Measurements from ENCODE around the gene NKAIN2. TPM values are rescaled to one million over a fixed set of nuclear protein-coding genes. Genes with fewer than 3 reads are reported as not detected.

Gene NKAIN2
- total and polyA plus RNA-seq, 2 donors (not counting 3 experiments of a cell fraction or from before 2014, with no cell fraction given): 0.03 TPM; not detected in 1

- H3K9ac ChIP-seq (replicated peaks; ENCODE audit: extremely low read depth, insufficient read depth, low read length): peak overlapping the region; percentile 9
- intact Hi-C loops (cut with micrococcal nuclease): loop anchor here (2.0 kb wide), 1 partner anchor 14 kb away; no protein-coding TSS in a partner anchor
- no peak overlapping the region for H3K27ac ChIP-seq (ENCODE audit: insufficient read depth, low read depth, low read length)
- POLR2A ChIA-PET: no interaction called here
- no peaks in the 10 kb centered on the region for H3K27me3 ChIP-seq (ENCODE audit: control insufficient read depth in 2 of 2, insufficient read depth in 2 of 2, low read length in 2 of 2)
- DNase-seq (ENCODE audit: low read depth, low spot score) (peak; percentile 77), FAIRE-seq (peak; percentile 60)
- H4K20me1 ChIP-seq (replicated peaks; ENCODE audit: control insufficient read depth, extremely low read depth, insufficient read depth, low read length): no peaks in the 10 kb centered on the region
- CTCF ChIA-PET: interaction anchor here (0.9 to 1.6 kb wide), 2 partner anchors 10 to 18 kb away, joined by 3 read pairs; no protein-coding TSS in a partner anchor
- no peaks in the 10 kb centered on the region for H3K9me1 ChIP-seq (replicated peaks; ENCODE audit: control insufficient read depth, extremely low read depth, insufficient read depth, low read length)
- no peaks in the 10 kb centered on the region for H3K9me3 ChIP-seq (replicated peaks; ENCODE audit: control insufficient read depth, insufficient read depth, low read length)
- H2AFZ ChIP-seq (ENCODE audit: low read depth, low read length): peak overlapping the region; percentile 54
- peak overlapping the region; percentile 72 for H3K4me2 ChIP-seq (ENCODE audit: insufficient read depth, low read length)
- no peaks in the 10 kb centered on the region for H3K79me2 ChIP-seq (ENCODE audit: control insufficient read depth, insufficient read depth, low read length)
- dilution Hi-C loops (cut with MboI; ENCODE audit: extremely low pct_ligation_motif_present, low sequenced_read_pairs): no loop called here
- TF ChIP-seq EZH2 (IDR thresholded peaks at IDR 0.05; ENCODE audit: borderline replicate concordance, low read depth, low read length, severe bottlenecking) (no peak), FOS (IDR thresholded peaks at IDR 0.05; ENCODE audit: borderline replicate concordance, insufficient read depth, low read length) (peak; percentile 24), POLR2A (IDR thresholded peaks at IDR 0.05; ENCODE audit: low read depth, low read length) (no peak), CTCF (IDR thresholded peaks at IDR 0.05; ENCODE audit: extremely low read depth in 1 of 2, insufficient read depth in 1 of 2, low read depth in 1 of 2, low read length in 2 of 2) (no peak), POLR2AphosphoS5 (IDR thresholded peaks at IDR 0.05; ENCODE audit: insufficient read depth, low read depth, low read length) (no peak), MAX (IDR thresholded peaks at IDR 0.05; ENCODE audit: insufficient read depth, insufficient read length) (no peak), JUN (IDR thresholded peaks at IDR 0.05; ENCODE audit: borderline replicate concordance, insufficient read depth, insufficient read length, low read depth) (peak; percentile 24)
- peaks cover 8% of the 10 kb centered on the region for H3K4me1 ChIP-seq (ENCODE audit: control insufficient read depth, extremely low read depth, insufficient read depth, low read length)
- no peaks in the 10 kb centered on the region for H3K36me3 ChIP-seq (ENCODE audit: control insufficient read depth in 2 of 2, extremely low read depth in 1 of 2, insufficient read depth in 2 of 2, low read length in 2 of 2)
- BruUV-seq (replicated peaks): no TSS peak
- H3K4me3 ChIP-seq (replicated peaks in 1 of 3; ENCODE audit: insufficient read depth in 1 of 3, low read depth in 1 of 3, low read length in 3 of 3): no peak overlapping the region
Observed at GRCh38 chr6:124466949-124467348, 663.3 kb downstream of the NKAIN2 start.
